Activated T-cell treated with anti-CD3 and anti-CD28 coated beads, Interleukin-2, amount 50 U/mL, for 4 hours (primary cell): ENCODE measurements around the gene HLA-E. TPM values are rescaled to one million over a fixed set of nuclear protein-coding genes. Genes with fewer than 3 reads are reported as not detected.
"Not testable (repeated sequence)": the region's sequence is repeated elsewhere in the genome, so short reads cannot be mapped to it uniquely, and the experiment has no call there.

Experiments
- ATAC-seq, 2 donors: fragments of 200-7000 bp; cut with Tn5 transposase; one replicate each; pipeline ENCODE4 v1.10.0; 2021
- DNase-seq: peaks from one replicate; pipeline ENCODE4 v3.0.0-alpha.2; 2020
- H3K27me3 Mint-ChIP-seq: one replicate; pipeline ENCODE4 v1.8.0; 2021; ENCODE audit warnings: low read depth, mixed read lengths
- H3K36me3 Mint-ChIP-seq: one replicate; pipeline ENCODE4 v1.8.0; 2022; ENCODE audit warnings: mixed read lengths; ENCODE audit not compliant: insufficient read depth
- H3K4me1 Mint-ChIP-seq: one replicate; pipeline ENCODE4 v1.8.0; 2021; ENCODE audit warnings: low read depth, mixed read lengths
- H3K4me3 Mint-ChIP-seq: one replicate; pipeline ENCODE4 v1.8.0; 2021; ENCODE audit warnings: mild to moderate bottlenecking, moderate library complexity, mixed read lengths
- H3K9me3 Mint-ChIP-seq: one replicate; pipeline ENCODE4 v1.8.0; 2021; ENCODE audit warnings: mixed read lengths
- total RNA-seq, 3 donors: library from RNA; stranded (reverse); gene quantifications; one replicate each; pipeline ENCODE4 v1.2.1, GENCODE V29; 2021

The HLA-E gene
- total RNA-seq, 3 donors from 2014 or later, result 695 to 1,026 (median 934) TPM

GRCh38 chr6:30463242-30463641, 26.1 kb upstream of the HLA-E start:
- ATAC-seq (peak in 1 of 2 donors; percentile 5), DNase-seq (no peak)
- H3K4me1 Mint-ChIP-seq, result peaks cover 33% of the 10 kb centered on the region
- no peaks in the 10 kb centered on the region for H3K36me3 Mint-ChIP-seq
- H3K27me3 Mint-ChIP-seq, result peaks cover 85% of the 10 kb centered on the region
- H3K9me3 Mint-ChIP-seq, result peaks cover 12% of the 10 kb centered on the region
- H3K4me3 Mint-ChIP-seq, result no peak overlapping the region

- Mint-ChIP-seq H3K4me1 (peaks cover 33% of the 10 kb centered on the region), H3K9me3 (peaks cover 10% of the 10 kb centered on the region), H3K27me3 (peaks cover 84% of the 10 kb centered on the region), H3K36me3 (no peaks in the 10 kb centered on the region), H3K4me3 (no peak overlapping the region)
- ATAC-seq, result peak; percentile 63 to 64
- peak; percentile 45 for DNase-seq
These were observed 25.4 kb upstream of the HLA-E start for GRCh38 chr6:30463651-30464618.

GRCh38 chr6:30465595-30466306, 23.6 kb upstream of the HLA-E start:
- ATAC-seq, result no peak
- H3K4me1 Mint-ChIP-seq, result peaks cover 33% of the 10 kb centered on the region
- H3K4me3 Mint-ChIP-seq, result peak overlapping the region; percentile 40
- no peaks in the 10 kb centered on the region for H3K9me3 Mint-ChIP-seq
- no peak for DNase-seq
- H3K36me3 Mint-ChIP-seq, result no peaks in the 10 kb centered on the region
- peaks cover 80% of the 10 kb centered on the region for H3K27me3 Mint-ChIP-seq

GRCh38 chr6:30470968-30471367, 18.3 kb upstream of the HLA-E start:
- DNase-seq (no peak), ATAC-seq (no peak)
- H3K4me1 Mint-ChIP-seq, result peaks cover 9% of the 10 kb centered on the region
- no peak overlapping the region for H3K4me3 Mint-ChIP-seq
- no peaks in the 10 kb centered on the region for H3K36me3 Mint-ChIP-seq
- no peaks in the 10 kb centered on the region for H3K9me3 Mint-ChIP-seq
- peaks cover 75% of the 10 kb centered on the region for H3K27me3 Mint-ChIP-seq

GRCh38 chr6:30475116-30475515, 14.2 kb upstream of the HLA-E start:
- not testable (repeated sequence) for ATAC-seq, H3K36me3 Mint-ChIP-seq, DNase-seq, H3K4me1 Mint-ChIP-seq, H3K4me3 Mint-ChIP-seq, H3K9me3 Mint-ChIP-seq
- H3K27me3 Mint-ChIP-seq, result peaks cover 75% of the 10 kb centered on the region

GRCh38 chr6:30480536-30481156, 8.7 kb upstream of the HLA-E start:
- Mint-ChIP-seq H3K4me1 (peaks cover 25% of the 10 kb centered on the region), H3K9me3 (no peaks in the 10 kb centered on the region), H3K4me3 (peak overlapping the region; percentile 51), H3K36me3 (no peaks in the 10 kb centered on the region), H3K27me3 (peaks cover 54% of the 10 kb centered on the region)
- peak; percentile 34 for DNase-seq
- ATAC-seq, result peak; percentile 51 to 52

- peaks cover 30% of the 10 kb centered on the region for H3K4me1 Mint-ChIP-seq
- DNase-seq, result no peak
- H3K27me3 Mint-ChIP-seq, result peaks cover 50% of the 10 kb centered on the region
- peak; percentile 27 to 32 for ATAC-seq
- no peaks in the 10 kb centered on the region for H3K9me3 Mint-ChIP-seq
- no peaks in the 10 kb centered on the region for H3K36me3 Mint-ChIP-seq
- peak overlapping the region; percentile 51 for H3K4me3 Mint-ChIP-seq
These were observed 7.9 kb upstream of the HLA-E start for GRCh38 chr6:30481211-30481964.

- peak; percentile 95 to 96 for ATAC-seq
- DNase-seq, result peak; percentile 81
- H3K9me3 Mint-ChIP-seq, H3K36me3 Mint-ChIP-seq: not testable (repeated sequence)
- Mint-ChIP-seq H3K4me1 (peaks cover 37% of the 10 kb centered on the region), H3K4me3 (peak overlapping the region; percentile 24), H3K27me3 (peaks cover 46% of the 10 kb centered on the region)
These were observed 7.2 kb upstream of the HLA-E start for GRCh38 chr6:30481965-30482644.

- Mint-ChIP-seq H3K4me3 (no peak overlapping the region), H3K9me3 (no peaks in the 10 kb centered on the region), H3K27me3 (peaks cover 29% of the 10 kb centered on the region), H3K36me3 (no peaks in the 10 kb centered on the region), H3K4me1 (peaks cover 44% of the 10 kb centered on the region)
- DNase-seq (no peak), ATAC-seq (no peak)
These were observed 5.5 kb upstream of the HLA-E start for GRCh38 chr6:30483677-30484279.

- Mint-ChIP-seq H3K27me3 (peaks cover 19% of the 10 kb centered on the region), H3K36me3 (peaks cover 2% of the 10 kb centered on the region), H3K4me3 (no peak overlapping the region), H3K4me1 (peaks cover 43% of the 10 kb centered on the region), H3K9me3 (no peaks in the 10 kb centered on the region)
- DNase-seq, result no peak
- no peak for ATAC-seq
These were observed 4.1 kb upstream of the HLA-E start for GRCh38 chr6:30485236-30485635.

- H3K9me3 Mint-ChIP-seq, result no peaks in the 10 kb centered on the region
- DNase-seq (no peak), ATAC-seq (no peak)
- H3K4me1 Mint-ChIP-seq, result peaks cover 33% of the 10 kb centered on the region
- H3K4me3 Mint-ChIP-seq, result peak overlapping the region; percentile 46
- peaks cover 2% of the 10 kb centered on the region for H3K27me3 Mint-ChIP-seq
- H3K36me3 Mint-ChIP-seq, result peaks cover 29% of the 10 kb centered on the region
These were observed 1.4 kb upstream of the HLA-E start for GRCh38 chr6:30487926-30488325.

- Mint-ChIP-seq H3K36me3 (peaks cover 33% of the 10 kb centered on the region), H3K4me1 (peaks cover 35% of the 10 kb centered on the region)
These were observed 620 bp upstream of the HLA-E start for GRCh38 chr6:30488697-30489080.

More at GRCh38 chr6:30488697-30489080, 620 bp upstream of the HLA-E start:
- not testable (repeated sequence) for H3K9me3 Mint-ChIP-seq, H3K27me3 Mint-ChIP-seq, DNase-seq, ATAC-seq
- peak overlapping the region; percentile 98 for H3K4me3 Mint-ChIP-seq
